HepG2 (cell line): ENCODE measurements around the gene ACACA. TPM values are rescaled to one million over a fixed set of nuclear protein-coding genes. Genes with fewer than 3 reads are reported as not detected.
A peak's percentile ranks its signal among the peaks of the same experiment; 100 is the strongest.

Experiments used
- ASH2L ChIP-seq: fragments of 300-600, 200-600 bp; sonication (generic); IDR thresholded peaks from 2 replicates; pipeline ENCODE4 v1.7.0; 2017; ENCODE audit warnings: low read depth, mild to moderate bottlenecking, moderate library complexity, mixed read lengths, low read length; ENCODE audit not compliant: insufficient read length
- GATAD2A ChIP-seq: IDR thresholded peaks from 2 replicates; pipeline ENCODE4 v1.6.1; 2016
- RFX5 ChIP-seq: IDR thresholded peaks from 2 replicates; pipeline ENCODE4 v1.6.1; 2011; ENCODE audit warnings: low read depth, low read length, improper control_type of control experiment
- RFXANK ChIP-seq: IDR thresholded peaks from 2 replicates; pipeline ENCODE4 v1.6.1; 2016
- SALL2 ChIP-seq: sonication (generic); formaldehyde crosslinking; IDR thresholded peaks from 2 replicates; pipeline ENCODE4 v1.8.1; 2023; ENCODE audit warnings: mild to moderate bottlenecking, missing genetic modification reagents, inconsistent platforms
- SAP130 ChIP-seq: IDR thresholded peaks from 2 replicates; pipeline ENCODE4 v1.6.1; 2016; ENCODE audit warnings: low read depth
- ZMYM2 ChIP-seq: sonication (generic); formaldehyde crosslinking; IDR thresholded peaks from 2 replicates; pipeline ENCODE4 v1.8.0; 2022; ENCODE audit warnings: mild to moderate bottlenecking, missing genetic modification reagents
- ZNF225 ChIP-seq: sonication (generic); formaldehyde crosslinking; IDR thresholded peaks from 2 replicates; pipeline ENCODE4 v1.4.0; 2020; ENCODE audit warnings: mild to moderate bottlenecking, missing genetic modification reagents
- ZNF350 ChIP-seq: sonication (generic); formaldehyde crosslinking; IDR thresholded peaks from 2 replicates; pipeline ENCODE4 v1.4.0; 2020; ENCODE audit warnings: mild to moderate bottlenecking, low read depth, missing genetic modification reagents, borderline replicate concordance
- ZNF609 ChIP-seq: sonication (generic); formaldehyde crosslinking; IDR thresholded peaks from 2 replicates; pipeline ENCODE4 v1.4.0; 2020; ENCODE audit warnings: mild to moderate bottlenecking, missing genetic modification reagents, borderline replicate concordance
- polyA plus RNA-seq, 8 experiments: library from polyadenylated mRNA; depleted of rRNA in 3 of 8; stranded (reverse) in 7 of 8; unstranded in 1 of 8; fragments of >200 nt; fragmentation: Illumina TruSeq in 4 of 8; extraction: Trizol in 4 of 8; gene quantifications; 2 replicates each; pipeline versions ENCODE4 v1.2.1 to v1.2.3, GENCODE V29; 2011 to 2016; ENCODE audit warnings: low read depth in 4 of 8, missing spikeins in 1 of 8, mixed read lengths in 1 of 8; ENCODE audit not compliant: insufficient read depth in 1 of 8
- total RNA-seq, 5 experiments: library from RNA; depleted of rRNA; stranded (reverse); fragments of >200 nt; fragmentation: Illumina TruSeq; extraction: Trizol; gene quantifications; 2 replicates each; pipeline ENCODE4 v1.2.3, GENCODE V29; 2016; ENCODE audit warnings: low read depth in 1 of 5
- TF ChIP-seq, protein P1 (sequence below), 2 experiments: sonication (generic) in 1 of 2; formaldehyde crosslinking in 1 of 2; IDR thresholded peaks; 2 replicates each; pipeline versions ENCODE4 v1.4.0 to v1.6.1; 2018 to 2020; ENCODE audit warnings: missing genetic modification reagents in 2 of 2, borderline replicate concordance in 1 of 2, low read depth in 1 of 2, mild to moderate bottlenecking in 1 of 2, missing biosample characterization in 1 of 2
- TF ChIP-seq, protein P2 (sequence below): IDR thresholded peaks from 2 replicates; pipeline ENCODE4 v1.6.1; 2016; ENCODE audit warnings: mild to moderate bottlenecking, missing biosample characterization, missing genetic modification reagents

ACACA gene
- total and polyA plus RNA-seq, 2 of the 13 experiments (the other 11 are each of a cell fraction or from before 2014, with no cell fraction given) = 39.2 to 47.2 TPM

DNA sequence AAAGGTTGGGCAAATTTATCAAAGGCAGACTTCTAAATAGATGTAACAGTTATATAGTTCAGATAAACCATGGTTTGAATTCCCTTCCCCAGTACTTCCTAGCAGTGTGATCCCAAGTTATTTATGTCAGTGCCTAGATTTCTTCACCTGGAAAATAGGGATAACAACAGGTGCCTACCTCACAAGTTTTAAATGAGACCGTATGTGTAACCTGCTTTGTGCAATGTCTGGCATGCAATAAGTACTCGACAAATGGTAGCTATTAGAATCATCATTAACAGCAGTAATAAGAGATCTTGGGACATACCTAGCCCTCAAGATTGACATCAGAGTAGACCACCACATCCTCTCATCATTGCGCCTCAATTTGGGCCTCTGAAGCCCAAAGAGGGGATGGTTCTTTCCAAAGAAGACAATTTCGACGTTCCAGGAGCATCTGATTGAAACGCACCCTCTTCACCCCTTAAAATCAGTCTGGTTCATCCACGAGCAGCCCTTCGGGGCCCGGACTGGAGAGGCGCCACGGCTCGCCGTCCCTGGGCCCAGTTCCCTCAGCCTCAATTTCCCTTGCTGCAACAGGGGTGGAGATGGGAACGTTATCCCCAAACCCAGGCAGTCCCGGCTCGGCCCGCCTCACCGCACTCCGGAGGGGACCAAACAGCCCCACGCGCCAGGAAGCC is 541 bp downstream of the ACACA start (continued):
- 0 out of 2 replicates have a peak, but pooled peaks have one; percentile 20 for TF ChIP-seq ZMYM2 (CRISPR knock-in tag)
- TF ChIP-seq, protein P1, sequence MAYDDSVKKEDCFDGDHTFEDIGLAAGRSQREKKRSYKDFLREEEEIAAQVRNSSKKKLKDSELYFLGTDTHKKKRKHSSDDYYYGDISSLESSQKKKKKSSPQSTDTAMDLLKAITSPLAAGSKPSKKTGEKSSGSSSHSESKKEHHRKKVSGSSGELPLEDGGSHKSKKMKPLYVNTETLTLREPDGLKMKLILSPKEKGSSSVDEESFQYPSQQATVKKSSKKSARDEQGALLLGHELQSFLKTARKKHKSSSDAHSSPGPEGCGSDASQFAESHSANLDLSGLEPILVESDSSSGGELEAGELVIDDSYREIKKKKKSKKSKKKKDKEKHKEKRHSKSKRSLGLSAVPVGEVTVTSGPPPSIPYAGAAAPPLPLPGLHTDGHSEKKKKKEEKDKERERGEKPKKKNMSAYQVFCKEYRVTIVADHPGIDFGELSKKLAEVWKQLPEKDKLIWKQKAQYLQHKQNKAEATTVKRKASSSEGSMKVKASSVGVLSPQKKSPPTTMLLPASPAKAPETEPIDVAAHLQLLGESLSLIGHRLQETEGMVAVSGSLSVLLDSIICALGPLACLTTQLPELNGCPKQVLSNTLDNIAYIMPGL (CRISPR knock-in tag; IDR thresholded peaks at IDR 0.05; ENCODE audit: borderline replicate concordance in 1 of 2, low read depth in 1 of 2) = peak in 1 of 2 experiments; percentile 43; a peak in 1 of 4 replicates
- TF ChIP-seq SAP130 = peak; percentile 76; the same call in 1 of the 2 replicates
- TF ChIP-seq ZNF609 (CRISPR knock-in tag) = 0 out of 2 replicates have a peak, but pooled peaks have one; percentile 15
- 0 out of 2 replicates have a peak, but pooled peaks have one; percentile 37 for TF ChIP-seq ZNF350 (CRISPR knock-in tag)
- 0 out of 2 replicates have a peak, but pooled peaks have one; percentile 53 for TF ChIP-seq ZNF225 (CRISPR knock-in tag)
- peak; percentile 52 for TF ChIP-seq ASH2L
- TF ChIP-seq, protein P2, sequence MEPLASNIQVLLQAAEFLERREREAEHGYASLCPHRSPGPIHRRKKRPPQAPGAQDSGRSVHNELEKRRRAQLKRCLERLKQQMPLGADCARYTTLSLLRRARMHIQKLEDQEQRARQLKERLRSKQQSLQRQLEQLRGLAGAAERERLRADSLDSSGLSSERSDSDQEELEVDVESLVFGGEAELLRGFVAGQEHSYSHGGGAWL (CRISPR knock-in tag) = peak; percentile 41; the same call in 1 of the 2 replicates
- no peak for TF ChIP-seq SALL2 (CRISPR knock-in tag)
- TF ChIP-seq GATAD2A (CRISPR knock-in tag) = 0 out of 2 replicates have a peak, but pooled peaks have one; percentile 14
- TF ChIP-seq RFXANK = no peak
- no peak for TF ChIP-seq RFX5
